ENCODE results near the gene CASP7. TPM values are rescaled to one million over a fixed set of nuclear protein-coding genes. Genes with fewer than 3 reads are reported as not detected.

Gene CASP7
- total RNA-seq, 1 donor from 2014 or later: not detected

DNA sequence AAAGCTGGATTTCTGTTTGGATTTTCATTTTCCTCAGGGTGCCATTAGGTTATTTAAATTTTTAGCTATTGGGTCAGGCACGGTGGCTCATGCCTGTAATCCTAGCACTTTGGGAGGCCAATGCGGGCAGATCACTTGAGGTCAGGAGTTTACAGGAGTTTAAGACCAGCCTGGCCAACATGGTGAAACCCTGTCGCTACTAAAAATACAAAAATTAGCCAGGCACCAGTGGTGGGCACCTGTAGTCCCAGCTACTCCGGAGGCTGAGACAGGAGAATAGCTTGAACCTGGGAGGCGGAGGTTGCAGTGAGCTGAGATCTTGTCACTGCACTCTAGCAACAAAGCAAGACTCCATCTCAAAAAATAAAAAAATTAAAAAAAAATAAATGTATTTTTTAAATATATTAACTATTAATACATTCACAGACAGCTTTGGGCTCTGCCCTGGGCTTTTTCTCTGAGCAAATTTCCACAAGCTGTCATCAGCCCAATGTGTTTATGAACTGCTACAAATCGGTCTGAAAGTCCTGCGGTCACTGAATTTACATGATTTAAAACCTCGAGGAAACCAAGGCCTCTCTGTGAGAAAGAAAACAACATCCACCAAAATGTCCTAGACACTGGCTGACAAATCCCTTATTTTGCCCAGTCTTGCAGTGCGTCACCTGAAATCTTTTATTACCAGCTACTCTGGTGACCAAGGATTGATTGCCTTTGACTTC is 52.6 kb downstream of the CASP7 start:
- TF ChIP-seq, protein P1, sequence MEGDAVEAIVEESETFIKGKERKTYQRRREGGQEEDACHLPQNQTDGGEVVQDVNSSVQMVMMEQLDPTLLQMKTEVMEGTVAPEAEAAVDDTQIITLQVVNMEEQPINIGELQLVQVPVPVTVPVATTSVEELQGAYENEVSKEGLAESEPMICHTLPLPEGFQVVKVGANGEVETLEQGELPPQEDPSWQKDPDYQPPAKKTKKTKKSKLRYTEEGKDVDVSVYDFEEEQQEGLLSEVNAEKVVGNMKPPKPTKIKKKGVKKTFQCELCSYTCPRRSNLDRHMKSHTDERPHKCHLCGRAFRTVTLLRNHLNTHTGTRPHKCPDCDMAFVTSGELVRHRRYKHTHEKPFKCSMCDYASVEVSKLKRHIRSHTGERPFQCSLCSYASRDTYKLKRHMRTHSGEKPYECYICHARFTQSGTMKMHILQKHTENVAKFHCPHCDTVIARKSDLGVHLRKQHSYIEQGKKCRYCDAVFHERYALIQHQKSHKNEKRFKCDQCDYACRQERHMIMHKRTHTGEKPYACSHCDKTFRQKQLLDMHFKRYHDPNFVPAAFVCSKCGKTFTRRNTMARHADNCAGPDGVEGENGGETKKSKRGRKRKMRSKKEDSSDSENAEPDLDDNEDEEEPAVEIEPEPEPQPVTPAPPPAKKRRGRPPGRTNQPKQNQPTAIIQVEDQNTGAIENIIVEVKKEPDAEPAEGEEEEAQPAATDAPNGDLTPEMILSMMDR (IDR thresholded peaks at IDR 0.05; ENCODE audit: partially characterized antibody, unreplicated experiment): no peak
- no peak for DNase-seq
- Mint-ChIP-seq H3K4me3 (ENCODE audit: unreplicated experiment) (no peak overlapping the region), H3K27ac (ENCODE audit: unreplicated experiment) (no peak overlapping the region), H3K4me1 (ENCODE audit: low read depth, unreplicated experiment) (no peaks in the 10 kb centered on the region), H3K9me3 (ENCODE audit: unreplicated experiment) (peaks cover 3% of the 10 kb centered on the region), H3K27me3 (ENCODE audit: unreplicated experiment) (peaks cover 3% of the 10 kb centered on the region), H3K36me3 (ENCODE audit: unreplicated experiment) (no peaks in the 10 kb centered on the region)

DNA sequence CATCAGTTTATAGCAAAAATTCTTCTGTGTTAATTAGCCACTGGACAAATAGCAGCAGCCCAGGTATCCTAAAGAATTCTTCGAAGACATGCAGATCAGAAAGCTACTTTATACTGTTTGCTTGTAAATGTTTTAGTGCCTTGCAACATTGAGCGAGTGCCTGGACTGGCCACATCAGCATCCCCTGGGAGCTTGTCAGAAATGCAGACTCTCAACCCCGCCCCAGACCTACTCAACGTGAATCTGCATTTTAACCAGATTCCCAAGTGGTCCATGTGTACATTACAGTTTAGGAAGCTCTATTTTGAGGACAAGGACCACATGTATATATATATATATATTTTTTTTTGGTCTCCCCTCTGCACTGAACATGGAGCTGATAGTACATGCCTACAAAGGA is 53.3 kb downstream of the CASP7 start:
- no peak for DNase-seq
- H3K36me3 Mint-ChIP-seq (ENCODE audit: unreplicated experiment): no peaks in the 10 kb centered on the region
- H3K4me1 Mint-ChIP-seq (ENCODE audit: low read depth, unreplicated experiment): no peaks in the 10 kb centered on the region
- H3K4me3 Mint-ChIP-seq (ENCODE audit: unreplicated experiment): no peak overlapping the region
- H3K27ac Mint-ChIP-seq (ENCODE audit: unreplicated experiment): no peak overlapping the region
- peaks cover 3% of the 10 kb centered on the region for H3K27me3 Mint-ChIP-seq (ENCODE audit: unreplicated experiment)
- TF ChIP-seq, protein P1 (IDR thresholded peaks at IDR 0.05; ENCODE audit: partially characterized antibody, unreplicated experiment): no peak
- peaks cover 3% of the 10 kb centered on the region for H3K9me3 Mint-ChIP-seq (ENCODE audit: unreplicated experiment)

DNA sequence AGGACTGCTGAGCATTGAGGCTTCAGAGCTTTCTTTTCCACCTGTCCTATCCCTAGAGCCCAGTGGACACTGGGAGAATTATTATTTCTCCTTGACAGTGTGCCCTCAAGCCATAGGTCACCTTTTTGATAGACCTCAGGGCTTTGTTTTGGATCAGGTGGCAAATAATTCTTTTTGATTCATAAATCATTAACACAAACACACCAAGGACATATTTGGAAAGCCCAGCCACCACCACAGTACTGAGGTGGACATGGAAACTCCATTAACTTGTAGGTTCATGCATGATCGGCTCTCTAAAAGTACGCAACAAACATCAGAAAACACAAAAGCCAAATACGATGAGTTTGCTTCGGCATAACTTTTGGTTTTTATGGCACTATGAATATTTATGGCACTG is 53.9 kb downstream of the CASP7 start:
- no peak for DNase-seq
- Mint-ChIP-seq H3K27ac (ENCODE audit: unreplicated experiment) (no peak overlapping the region), H3K9me3 (ENCODE audit: unreplicated experiment) (peaks cover 3% of the 10 kb centered on the region), H3K4me1 (ENCODE audit: low read depth, unreplicated experiment) (no peaks in the 10 kb centered on the region), H3K36me3 (ENCODE audit: unreplicated experiment) (no peaks in the 10 kb centered on the region), H3K27me3 (ENCODE audit: unreplicated experiment) (peaks cover 3% of the 10 kb centered on the region), H3K4me3 (ENCODE audit: unreplicated experiment) (no peak overlapping the region)
- TF ChIP-seq, protein P1 (IDR thresholded peaks at IDR 0.05; ENCODE audit: partially characterized antibody, unreplicated experiment): no peak

DNA sequence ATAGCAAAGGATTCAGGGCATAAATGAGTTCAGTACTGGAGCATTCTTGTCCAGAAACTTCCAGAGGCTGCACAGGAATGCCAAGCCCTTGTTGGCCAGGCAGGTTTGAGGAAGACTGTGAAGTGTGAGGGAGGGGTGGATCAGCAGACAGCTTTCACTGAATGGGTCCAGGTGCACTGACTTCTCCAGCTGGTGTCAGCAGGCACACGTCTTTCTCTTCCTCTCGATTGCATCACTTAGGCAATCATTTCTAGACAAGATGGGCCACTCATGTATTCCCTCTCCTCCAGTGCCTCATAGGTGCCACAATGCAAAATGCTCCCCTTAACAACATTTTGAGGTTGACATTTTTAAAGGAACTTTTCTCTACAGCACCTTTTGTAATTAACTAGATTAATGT is 56.2 kb downstream of the CASP7 start:
- TF ChIP-seq, protein P1 (IDR thresholded peaks at IDR 0.05; ENCODE audit: partially characterized antibody, unreplicated experiment): no peak
- no peak overlapping the region for H3K27ac Mint-ChIP-seq (ENCODE audit: unreplicated experiment)
- no peaks in the 10 kb centered on the region for H3K4me1 Mint-ChIP-seq (ENCODE audit: low read depth, unreplicated experiment)
- no peak overlapping the region for H3K4me3 Mint-ChIP-seq (ENCODE audit: unreplicated experiment)
- H3K27me3 Mint-ChIP-seq (ENCODE audit: unreplicated experiment): peaks cover 3% of the 10 kb centered on the region
- H3K9me3 Mint-ChIP-seq (ENCODE audit: unreplicated experiment): peaks cover 3% of the 10 kb centered on the region
- no peak for DNase-seq
- H3K36me3 Mint-ChIP-seq (ENCODE audit: unreplicated experiment): no peaks in the 10 kb centered on the region

DNA sequence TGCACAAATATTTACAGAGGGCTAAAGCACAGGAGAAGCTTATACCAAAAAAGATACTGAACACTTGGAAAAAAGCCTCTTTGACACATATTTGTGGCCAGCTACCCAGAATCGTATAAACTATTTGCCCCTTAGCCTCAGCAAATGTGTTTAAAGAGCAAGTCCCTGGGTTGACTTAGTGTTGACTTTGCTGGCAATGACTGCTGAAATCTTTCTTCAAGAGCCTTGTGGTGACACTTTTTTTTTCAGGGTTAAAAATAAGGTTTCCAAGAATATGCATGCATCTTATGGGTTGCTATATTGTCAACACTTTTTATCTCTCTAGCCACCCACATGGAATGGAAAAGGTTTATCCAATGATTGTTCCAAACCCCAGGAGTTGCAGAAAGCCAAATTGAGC is 56.9 kb downstream of the CASP7 start:
- TF ChIP-seq, protein P1 (IDR thresholded peaks at IDR 0.05; ENCODE audit: partially characterized antibody, unreplicated experiment): no peak
- no peak overlapping the region for H3K27ac Mint-ChIP-seq (ENCODE audit: unreplicated experiment)
- no peaks in the 10 kb centered on the region for H3K36me3 Mint-ChIP-seq (ENCODE audit: unreplicated experiment)
- no peak overlapping the region for H3K4me3 Mint-ChIP-seq (ENCODE audit: unreplicated experiment)
- peaks cover 3% of the 10 kb centered on the region for H3K27me3 Mint-ChIP-seq (ENCODE audit: unreplicated experiment)
- peaks cover 3% of the 10 kb centered on the region for H3K9me3 Mint-ChIP-seq (ENCODE audit: unreplicated experiment)
- no peaks in the 10 kb centered on the region for H3K4me1 Mint-ChIP-seq (ENCODE audit: low read depth, unreplicated experiment)
- DNase-seq: no peak

Data from glutamatergic neuron (in vitro differentiated cells).